ENCODE results near the gene KCNG2.

The KCNG2 gene

DNA sequence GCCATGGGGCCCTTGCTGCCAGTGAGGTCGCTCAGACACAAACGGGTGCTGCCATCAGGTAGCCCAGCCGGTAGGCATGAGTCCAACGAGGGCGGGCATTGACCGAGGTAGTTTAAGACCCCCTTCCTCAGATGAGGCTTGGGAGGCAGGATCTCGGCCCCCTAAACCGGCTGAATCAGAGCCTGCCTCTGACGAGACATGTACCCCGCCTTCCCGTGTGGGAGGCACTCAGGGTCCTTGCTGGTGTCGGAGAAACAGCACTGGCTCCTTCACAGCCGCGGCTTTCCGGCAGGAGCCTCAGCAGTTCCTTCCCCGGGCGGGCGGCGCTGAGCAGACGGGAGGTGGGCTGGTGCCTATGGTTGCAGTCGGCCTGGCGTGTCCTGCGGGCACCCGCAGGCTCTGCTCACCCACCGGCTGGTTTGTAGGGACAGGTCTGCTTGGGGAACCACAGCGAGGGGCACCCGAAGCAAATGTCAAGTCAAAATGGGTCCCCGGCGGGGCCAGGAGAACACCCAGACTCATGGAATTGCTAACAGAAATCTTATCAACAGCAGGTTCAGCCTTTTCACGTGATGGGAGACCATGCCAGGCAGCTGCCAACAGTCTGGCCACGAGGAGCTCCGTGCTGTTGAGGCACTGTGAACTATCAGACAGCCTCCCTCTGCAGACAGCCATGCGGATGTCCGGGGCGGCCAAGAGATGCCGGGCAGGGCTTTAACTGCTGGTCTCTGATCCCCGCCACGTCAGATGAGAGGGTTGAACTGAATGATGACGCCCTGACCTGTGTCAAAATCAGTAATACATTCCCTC lies 2.8 kb downstream of the KCNG2 start:
- no peak overlapping the region for H3K27ac ChIP-seq (ENCODE audit: low read depth, low read length)
- no peak overlapping the region for H3K4me3 ChIP-seq (ENCODE audit: low read depth, low read length)
- H3K27me3 ChIP-seq (ENCODE audit: insufficient read depth, low read length): peaks cover 29% of the 10 kb centered on the region
- no peak overlapping the region for H2AFZ ChIP-seq (ENCODE audit: low read length, unreplicated experiment)
- H3K36me3 ChIP-seq (ENCODE audit: insufficient read depth, low read length): no peaks in the 10 kb centered on the region
- no peaks in the 10 kb centered on the region for H3K79me2 ChIP-seq (ENCODE audit: control insufficient read depth, insufficient read depth, low read length, unreplicated experiment)
- peaks cover 19% of the 10 kb centered on the region for H3K4me1 ChIP-seq (ENCODE audit: control insufficient read depth, insufficient read depth, low read length, unreplicated experiment)

DNA sequence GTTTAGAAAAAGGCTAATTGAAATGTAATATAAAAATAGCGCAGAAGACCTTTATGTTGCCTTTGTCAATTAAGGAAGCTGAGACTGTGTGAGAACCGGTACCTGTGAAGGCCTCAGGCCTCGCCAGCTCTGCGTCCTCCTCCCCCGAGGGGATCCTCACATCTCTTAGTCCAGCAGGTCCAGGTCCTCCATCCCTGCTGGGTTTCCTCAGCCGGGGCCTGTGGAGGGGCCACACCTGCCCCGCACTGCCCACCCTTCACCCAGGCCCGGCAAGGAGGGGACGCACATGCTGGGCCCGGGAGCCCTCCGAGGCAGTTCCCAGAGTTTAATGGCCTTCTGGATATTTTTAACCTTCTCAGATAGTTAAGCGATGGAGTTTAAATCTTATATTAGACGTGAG lies 3.5 kb downstream of the KCNG2 start:
- Histone ChIP-seq H3K4me1 (ENCODE audit: control insufficient read depth, insufficient read depth, low read length, unreplicated experiment) (peaks cover 12% of the 10 kb centered on the region), H2AFZ (ENCODE audit: low read length, unreplicated experiment) (no peak overlapping the region), H3K27me3 (ENCODE audit: insufficient read depth, low read length) (peaks cover 29% of the 10 kb centered on the region), H3K27ac (ENCODE audit: low read depth, low read length) (no peak overlapping the region), H3K4me3 (ENCODE audit: low read depth, low read length) (no peak overlapping the region), H3K79me2 (ENCODE audit: control insufficient read depth, insufficient read depth, low read length, unreplicated experiment) (no peaks in the 10 kb centered on the region), H3K36me3 (ENCODE audit: insufficient read depth, low read length) (no peaks in the 10 kb centered on the region)

DNA sequence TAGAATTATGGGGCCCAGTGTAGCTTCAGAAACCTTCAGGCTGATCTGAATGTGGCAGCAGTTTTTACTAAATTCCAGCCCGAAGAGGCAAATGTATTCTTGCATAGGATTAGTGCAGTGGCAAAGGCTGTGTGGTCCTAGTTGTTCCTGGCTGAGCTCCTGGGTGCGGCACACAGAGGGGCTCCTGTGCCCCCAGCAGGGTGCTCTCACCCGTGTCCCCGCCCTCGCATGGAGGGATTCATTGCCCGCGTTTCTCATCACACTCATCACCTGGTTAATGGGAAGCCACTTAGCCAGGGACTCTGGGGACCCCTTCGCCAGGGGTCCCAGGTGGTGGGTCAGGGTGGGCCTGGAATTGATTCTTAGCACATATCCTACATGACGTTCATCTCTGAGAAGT lies 3.9 kb downstream of the KCNG2 start:
- Histone ChIP-seq H3K4me1 (ENCODE audit: control insufficient read depth, insufficient read depth, low read length, unreplicated experiment) (peaks cover 8% of the 10 kb centered on the region), H3K27ac (ENCODE audit: low read depth, low read length) (no peak overlapping the region), H3K27me3 (ENCODE audit: insufficient read depth, low read length) (peaks cover 29% of the 10 kb centered on the region), H2AFZ (ENCODE audit: low read length, unreplicated experiment) (no peak overlapping the region), H3K36me3 (ENCODE audit: insufficient read depth, low read length) (no peaks in the 10 kb centered on the region), H3K79me2 (ENCODE audit: control insufficient read depth, insufficient read depth, low read length, unreplicated experiment) (no peaks in the 10 kb centered on the region), H3K4me3 (ENCODE audit: low read depth, low read length) (no peak overlapping the region)

DNA sequence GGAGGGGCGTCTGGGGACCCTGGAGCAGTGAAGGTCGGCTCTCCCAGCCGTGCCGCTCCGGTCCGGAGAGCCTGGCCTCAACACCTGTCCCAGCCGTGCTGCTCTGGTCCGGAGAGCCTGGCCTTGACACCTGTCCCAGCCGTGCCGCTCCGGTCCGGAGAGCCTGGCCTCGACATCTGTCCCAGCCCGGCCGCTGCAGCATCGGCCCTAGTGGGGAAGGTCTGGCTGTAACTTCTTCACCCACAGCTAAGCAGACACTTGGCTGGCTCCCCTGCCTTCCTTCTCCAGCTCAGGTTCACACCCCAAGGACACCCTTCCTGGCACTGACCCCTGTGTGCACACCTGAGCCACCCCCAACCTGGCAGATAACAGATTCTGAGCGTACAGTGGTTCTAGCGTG lies 4.6 kb downstream of the KCNG2 start:
- Histone ChIP-seq H3K79me2 (ENCODE audit: control insufficient read depth, insufficient read depth, low read length, unreplicated experiment) (no peaks in the 10 kb centered on the region), H3K4me3 (ENCODE audit: low read depth, low read length) (no peak overlapping the region), H3K36me3 (ENCODE audit: insufficient read depth, low read length) (no peaks in the 10 kb centered on the region), H3K27ac (ENCODE audit: low read depth, low read length) (no peak overlapping the region), H3K27me3 (ENCODE audit: insufficient read depth, low read length) (peaks cover 24% of the 10 kb centered on the region), H3K4me1 (ENCODE audit: control insufficient read depth, insufficient read depth, low read length, unreplicated experiment) (peaks cover 3% of the 10 kb centered on the region), H2AFZ (ENCODE audit: low read length, unreplicated experiment) (no peak overlapping the region)

DNA sequence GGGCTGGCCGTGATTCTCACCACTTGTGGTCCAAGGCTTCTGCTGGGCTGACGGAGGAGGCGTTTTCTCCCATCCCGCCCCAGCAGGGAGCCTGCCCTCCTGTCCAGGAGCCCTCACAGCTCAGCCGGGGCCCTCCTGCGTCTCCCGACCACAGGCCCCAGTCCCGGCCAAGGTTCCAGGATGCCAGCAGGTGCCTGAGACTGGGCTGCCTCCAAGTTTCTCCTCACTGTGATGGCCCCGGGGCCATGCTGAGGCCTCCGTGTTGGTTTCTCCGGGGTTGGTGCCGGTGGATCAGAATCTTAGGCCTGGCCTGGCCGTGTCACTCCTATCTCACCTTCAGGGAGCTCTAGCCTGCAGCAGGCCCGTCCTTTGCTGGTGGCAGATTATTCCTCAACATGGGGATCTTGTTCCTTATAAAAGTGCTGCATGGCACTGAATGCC lies 5.9 kb downstream of the KCNG2 start:
- no peaks in the 10 kb centered on the region for H3K79me2 ChIP-seq (ENCODE audit: control insufficient read depth, insufficient read depth, low read length, unreplicated experiment)
- no peak overlapping the region for H3K27ac ChIP-seq (ENCODE audit: low read depth, low read length)
- H3K4me3 ChIP-seq (ENCODE audit: low read depth, low read length): no peak overlapping the region
- peaks cover 14% of the 10 kb centered on the region for H3K27me3 ChIP-seq (ENCODE audit: insufficient read depth, low read length)
- H3K36me3 ChIP-seq (ENCODE audit: insufficient read depth, low read length): no peaks in the 10 kb centered on the region
- no peaks in the 10 kb centered on the region for H3K4me1 ChIP-seq (ENCODE audit: control insufficient read depth, insufficient read depth, low read length, unreplicated experiment)
- H2AFZ ChIP-seq (ENCODE audit: low read length, unreplicated experiment): no peak overlapping the region

DNA sequence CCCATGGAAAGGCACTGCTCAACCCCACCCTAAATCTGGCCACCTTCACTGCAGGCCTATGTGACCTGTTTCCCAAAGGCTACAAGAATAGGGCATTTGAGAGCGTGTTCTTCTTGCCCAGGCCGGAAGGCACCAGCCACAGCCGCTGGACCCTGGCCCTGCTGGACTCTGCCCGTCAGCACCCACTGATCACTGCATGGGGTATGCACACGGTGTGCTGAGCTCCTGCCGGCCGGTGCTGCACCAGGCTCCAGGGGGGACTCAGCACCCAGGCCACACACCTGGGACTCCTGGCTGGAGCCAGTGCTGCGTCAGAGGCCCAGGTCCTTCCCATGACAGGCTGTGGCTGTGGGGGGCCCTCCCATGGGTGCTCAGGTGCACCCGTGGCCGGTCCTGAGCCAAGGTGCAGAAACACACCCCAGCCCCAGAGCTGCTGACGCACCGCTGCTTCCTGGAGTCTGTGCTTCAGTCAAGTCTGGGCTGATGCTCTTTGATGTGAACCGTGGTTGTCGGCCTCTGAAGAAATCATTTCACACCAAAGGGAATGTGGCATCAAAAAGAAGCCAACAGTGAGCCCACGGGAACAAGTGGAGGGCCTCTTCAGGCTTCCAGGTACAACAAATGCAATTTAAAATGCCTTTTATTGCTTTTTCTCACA lies 6.5 kb downstream of the KCNG2 start:
- H3K36me3 ChIP-seq (ENCODE audit: insufficient read depth, low read length): no peaks in the 10 kb centered on the region

DNA sequence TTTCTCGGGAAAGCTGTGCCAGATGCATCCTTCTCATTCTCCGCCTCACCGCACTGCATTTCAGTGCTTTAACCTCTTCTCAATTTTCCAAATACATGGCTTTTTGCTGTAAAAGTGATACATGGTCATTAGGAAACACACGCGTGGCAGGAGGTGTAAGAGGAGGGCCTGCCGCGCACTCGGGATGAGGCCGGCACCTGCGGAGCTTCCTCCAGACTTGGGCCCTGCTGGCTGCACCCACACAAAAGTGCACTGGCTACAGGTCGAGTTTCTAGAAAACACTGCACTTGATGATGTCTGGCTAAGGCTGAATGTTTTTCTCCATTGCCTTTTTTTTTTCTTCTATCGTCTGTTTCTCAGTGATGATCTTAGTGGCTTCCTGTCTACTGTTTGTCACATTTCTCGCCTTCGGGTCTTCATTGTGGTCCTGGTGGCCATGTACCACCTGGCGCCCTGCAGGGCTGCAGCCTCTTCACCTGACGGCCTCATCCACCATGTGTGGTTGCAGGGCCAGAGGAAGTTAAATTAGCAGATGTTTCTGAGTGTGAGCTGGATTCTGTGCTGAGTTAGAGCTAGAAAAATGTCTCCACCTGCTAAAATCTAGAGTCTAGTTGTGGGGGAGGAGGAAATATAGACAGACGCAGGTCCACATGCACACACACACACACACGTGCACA lies 7.6 kb downstream of the KCNG2 start:
- no peak overlapping the region for H3K27ac ChIP-seq (ENCODE audit: low read depth, low read length)
- no peak overlapping the region for H3K4me3 ChIP-seq (ENCODE audit: low read depth, low read length)
- no peaks in the 10 kb centered on the region for H3K4me1 ChIP-seq (ENCODE audit: control insufficient read depth, insufficient read depth, low read length, unreplicated experiment)
- no peaks in the 10 kb centered on the region for H3K79me2 ChIP-seq (ENCODE audit: control insufficient read depth, insufficient read depth, low read length, unreplicated experiment)
- H3K27me3 ChIP-seq (ENCODE audit: insufficient read depth, low read length): no peaks in the 10 kb centered on the region
- no peaks in the 10 kb centered on the region for H3K36me3 ChIP-seq (ENCODE audit: insufficient read depth, low read length)
- no peak overlapping the region for H2AFZ ChIP-seq (ENCODE audit: low read length, unreplicated experiment)

More for the DNA sequence above, 6.5 kb downstream of the KCNG2 start:
- no peak overlapping the region for H3K4me3 ChIP-seq (ENCODE audit: low read depth, low read length)
- H3K79me2 ChIP-seq (ENCODE audit: control insufficient read depth, insufficient read depth, low read length, unreplicated experiment): no peaks in the 10 kb centered on the region
- no peak overlapping the region for H3K27ac ChIP-seq (ENCODE audit: low read depth, low read length)
- peaks cover 8% of the 10 kb centered on the region; the same call in 1 of the 2 replicates for H3K27me3 ChIP-seq (ENCODE audit: insufficient read depth, low read length)
- no peak overlapping the region for H2AFZ ChIP-seq (ENCODE audit: low read length, unreplicated experiment)
- no peaks in the 10 kb centered on the region for H3K4me1 ChIP-seq (ENCODE audit: control insufficient read depth, insufficient read depth, low read length, unreplicated experiment)

DNA sequence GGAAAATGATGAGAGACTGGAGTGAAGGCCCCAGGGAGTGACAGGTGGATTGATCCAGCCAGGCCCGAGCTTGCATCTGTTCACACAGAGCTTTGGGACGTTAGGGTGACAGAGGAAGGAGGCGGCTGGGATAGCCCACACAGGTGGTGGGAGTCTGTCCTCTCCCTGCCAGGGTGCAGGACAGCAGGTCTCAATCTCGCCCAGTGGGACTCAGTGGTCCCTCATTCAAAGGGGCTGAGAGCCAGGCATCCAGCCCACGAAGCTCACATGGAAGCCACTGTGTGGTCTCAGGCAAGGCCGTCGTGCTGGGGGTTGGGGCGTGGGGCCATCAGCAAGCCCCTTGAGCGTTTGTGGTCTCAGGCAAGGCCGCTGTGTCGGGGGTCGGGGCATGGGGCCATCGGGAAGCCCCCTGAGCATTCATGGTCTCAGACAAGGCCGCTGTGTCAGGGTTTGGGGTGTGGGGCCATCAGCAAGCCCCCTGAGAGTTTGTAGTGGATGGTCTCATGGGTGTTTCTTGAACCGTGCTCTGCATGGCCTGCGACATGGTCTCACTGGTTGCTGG lies 8.3 kb downstream of the KCNG2 start:
- Histone ChIP-seq H3K36me3 (ENCODE audit: insufficient read depth, low read length) (no peaks in the 10 kb centered on the region), H3K4me1 (ENCODE audit: control insufficient read depth, insufficient read depth, low read length, unreplicated experiment) (no peaks in the 10 kb centered on the region), H3K4me3 (ENCODE audit: low read depth, low read length) (no peak overlapping the region), H3K79me2 (ENCODE audit: control insufficient read depth, insufficient read depth, low read length, unreplicated experiment) (no peaks in the 10 kb centered on the region), H3K27me3 (ENCODE audit: insufficient read depth, low read length) (no peaks in the 10 kb centered on the region), H2AFZ (ENCODE audit: low read length, unreplicated experiment) (no peak overlapping the region), H3K27ac (ENCODE audit: low read depth, low read length) (no peak overlapping the region)

DNA sequence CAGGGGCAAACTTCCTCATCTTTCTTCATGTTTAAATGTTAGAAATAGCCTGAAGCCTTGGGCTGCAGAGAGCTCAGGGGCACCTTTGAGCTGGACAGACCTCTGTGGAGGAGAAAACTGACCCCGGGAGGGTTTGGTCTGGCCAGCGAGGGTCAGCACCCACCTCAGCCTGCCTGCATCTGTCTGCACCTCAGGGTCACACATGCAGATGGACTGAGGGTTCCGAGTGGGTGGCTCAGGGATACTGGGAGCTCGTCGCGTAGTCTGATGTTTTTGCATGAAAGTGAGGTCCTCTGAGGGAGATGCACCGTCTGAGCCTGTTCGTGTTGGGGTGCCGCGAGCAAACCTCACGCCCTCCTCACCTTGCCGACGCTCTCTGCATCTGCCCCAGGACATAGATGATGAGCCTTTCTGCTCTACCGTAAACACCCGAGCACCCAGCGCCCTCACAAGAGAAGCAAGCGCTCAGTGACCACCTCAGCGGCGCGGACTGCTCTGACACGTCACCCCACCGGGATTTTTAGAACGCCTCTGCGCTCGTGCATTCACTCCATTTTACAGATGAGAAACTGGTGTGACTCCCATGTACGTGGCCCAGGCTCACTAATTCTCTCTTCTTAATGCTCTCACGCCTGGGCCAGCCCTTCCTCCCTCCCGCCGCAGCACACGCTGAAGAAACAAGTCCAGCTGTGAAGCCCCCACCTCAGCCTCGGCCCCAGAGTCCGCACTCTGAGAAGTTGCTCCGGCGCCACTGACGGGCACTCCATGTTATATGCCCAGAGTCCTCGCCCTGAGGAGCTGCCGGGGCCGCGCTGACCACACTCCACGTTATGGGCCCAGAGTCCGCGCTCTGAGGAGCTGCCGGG lies 9.5 kb downstream of the KCNG2 start:
- no peaks in the 10 kb centered on the region for H3K27me3 ChIP-seq (ENCODE audit: insufficient read depth, low read length)
- H3K27ac ChIP-seq (ENCODE audit: low read depth, low read length): no peak overlapping the region
- H3K4me3 ChIP-seq (ENCODE audit: low read depth, low read length): no peak overlapping the region
- no peak overlapping the region for H2AFZ ChIP-seq (ENCODE audit: low read length, unreplicated experiment)
- H3K4me1 ChIP-seq (ENCODE audit: control insufficient read depth, insufficient read depth, low read length, unreplicated experiment): no peaks in the 10 kb centered on the region
- H3K36me3 ChIP-seq (ENCODE audit: insufficient read depth, low read length): no peaks in the 10 kb centered on the region
- no peaks in the 10 kb centered on the region for H3K79me2 ChIP-seq (ENCODE audit: control insufficient read depth, insufficient read depth, low read length, unreplicated experiment)

Measured in ACC112 (cell line).